Neuronal stem cell (in vitro differentiated cells): ENCODE results near the gene AFF3.

Source experiments
- DNase-seq: peaks from one replicate; pipeline ENCODE4 v3.0.0-alpha.2; 2013; ENCODE audit warnings: low spot score
- H2AFZ ChIP-seq: one replicate; pipeline ENCODE4 v1.6.1; 2013; ENCODE audit warnings: mild to moderate bottlenecking, low read length, inconsistent platforms
- H2AK5ac ChIP-seq: 2 replicates; pipeline ENCODE4 v1.6.1; 2013; ENCODE audit warnings: low read depth, mild to moderate bottlenecking, inconsistent platforms, low read length, moderate library complexity, mixed read lengths
- H2BK120ac ChIP-seq: 2 replicates; pipeline ENCODE4 v1.6.1; 2013; ENCODE audit warnings: low read depth, mild to moderate bottlenecking, inconsistent platforms, low read length, moderate library complexity, mixed read lengths
- H2BK12ac ChIP-seq: one replicate; pipeline ENCODE4 v1.6.1; 2013; ENCODE audit warnings: low read length, inconsistent platforms
- H2BK15ac ChIP-seq: 2 replicates; pipeline ENCODE4 v1.6.1; 2013; ENCODE audit warnings: mild to moderate bottlenecking, low read length, inconsistent platforms, mixed read lengths
- H2BK5ac ChIP-seq: one replicate; pipeline ENCODE4 v1.6.1; 2013; ENCODE audit warnings: inconsistent platforms, mild to moderate bottlenecking, low read length, moderate library complexity
- H3K14ac ChIP-seq: one replicate; pipeline ENCODE4 v1.6.1; 2013; ENCODE audit warnings: low read length, inconsistent platforms
- H3K18ac ChIP-seq: 2 replicates; pipeline ENCODE4 v1.6.1; 2013; ENCODE audit warnings: low read length, inconsistent platforms
- H3K23ac ChIP-seq: 2 replicates; pipeline ENCODE4 v1.6.1; 2013; ENCODE audit warnings: low read depth, mild to moderate bottlenecking, mixed read lengths, low read length, inconsistent platforms; ENCODE audit not compliant: poor library complexity
- H3K27ac ChIP-seq: replicated peaks from 3 replicates; pipeline ENCODE4 v1.5.1; 2013; ENCODE audit warnings: low read length, inconsistent platforms
- H3K27me3 ChIP-seq, 3 experiments: 2 replicates each; pipeline ENCODE4 v1.6.1; 2013; ENCODE audit warnings: low read length in 3 of 3, mild to moderate bottlenecking in 2 of 3, inconsistent platforms in 1 of 3, low read depth in 1 of 3, mixed read lengths in 1 of 3, moderate library complexity in 1 of 3; ENCODE audit not compliant: control insufficient read depth in 3 of 3, insufficient read depth in 3 of 3
- H3K36me3 ChIP-seq, 2 donors: replicated peaks in 1 of 2; 2 replicates each; pipeline ENCODE4 v1.6.1; 2013; ENCODE audit warnings: low read length in 2 of 2; ENCODE audit not compliant: control insufficient read depth in 2 of 2, insufficient read depth in 2 of 2
- H3K4ac ChIP-seq: 2 replicates; pipeline ENCODE4 v1.6.1; 2013; ENCODE audit warnings: inconsistent platforms, mild to moderate bottlenecking, low read length, moderate library complexity
- H3K4me1 ChIP-seq, 2 donors: 1 replicate in 1 of 2; 2 replicates in 1 of 2; pipeline ENCODE4 v1.6.1; 2013; ENCODE audit warnings: low read length in 2 of 2, low read depth in 1 of 2; ENCODE audit not compliant: control insufficient read depth in 2 of 2, insufficient read depth in 1 of 2
- H3K4me2 ChIP-seq: one replicate; pipeline ENCODE4 v1.6.1; 2013; ENCODE audit warnings: mild to moderate bottlenecking, low read length, inconsistent platforms; ENCODE audit not compliant: insufficient read depth, poor library complexity, severe bottlenecking
- H3K4me3 ChIP-seq, 2 donors: 2 replicates each; pipeline ENCODE4 v1.5.1; 2013; ENCODE audit warnings: low read length in 2 of 2, mild to moderate bottlenecking in 2 of 2, inconsistent platforms in 1 of 2, moderate library complexity in 1 of 2
- H3K79me1 ChIP-seq: one replicate; pipeline ENCODE4 v1.6.1; 2013; ENCODE audit warnings: low read depth, mild to moderate bottlenecking, inconsistent platforms, low read length, moderate library complexity
- H3K9ac ChIP-seq: one replicate; pipeline ENCODE4 v1.6.1; 2013; ENCODE audit warnings: mild to moderate bottlenecking, low read depth, low read length, inconsistent platforms; ENCODE audit not compliant: poor library complexity
- H3K9me3 ChIP-seq, 2 donors: replicated peaks in 1 of 2; 2 replicates each; pipeline versions ENCODE3 to v1.6.1; 2013; ENCODE audit warnings: low read length in 2 of 2, mild to moderate bottlenecking in 2 of 2, inconsistent platforms in 1 of 2, low read depth in 1 of 2, mixed read lengths in 1 of 2, moderate library complexity in 1 of 2; ENCODE audit not compliant: control insufficient read depth in 2 of 2, insufficient read depth in 1 of 2
- H4K8ac ChIP-seq: one replicate; pipeline ENCODE4 v1.6.1; 2013; ENCODE audit warnings: low read depth, mild to moderate bottlenecking, inconsistent platforms, low read length, moderate library complexity
- H4K91ac ChIP-seq: one replicate; pipeline ENCODE4 v1.6.1; 2013; ENCODE audit warnings: low read length, low read depth, mild to moderate bottlenecking, inconsistent platforms; ENCODE audit not compliant: poor library complexity
- WGBS, 2 donors: extraction: QIAGEN DNeasy Blood & Tissue Kit; methylation state at CpG; one replicate each; pipeline ENCODE4 v1.1.7; 2013; ENCODE audit warnings: missing lambda C conversion rate in 2 of 2, mixed read lengths in 1 of 2; ENCODE audit not compliant: insufficient read length in 2 of 2, insufficient replicate concordance in 1 of 2; ENCODE audit errors: extremely low coverage in 2 of 2; 5-methylcytosine and 5-hydroxymethylcytosine counted together

AFF3 gene

GRCh38 chr2:99900556-99900955 lies 241.8 kb downstream of the AFF3 start:
- Histone ChIP-seq H3K36me3 (no peaks in the 10 kb centered on the region), H3K4ac (no peak overlapping the region), H4K8ac (no peak overlapping the region), H2BK12ac (no peak overlapping the region), H3K4me3 (no peak overlapping the region), H3K4me2 (no peak overlapping the region), H3K14ac (no peak overlapping the region), H4K91ac (no peak overlapping the region), H3K79me1 (no peaks in the 10 kb centered on the region), H3K23ac (no peak overlapping the region), H3K4me1 (peaks cover 0 to 2% of the 10 kb centered on the region in 2 donors), H2AFZ (no peak overlapping the region), H3K27me3 (no peaks in the 10 kb centered on the region), H2BK120ac (no peak overlapping the region), H2AK5ac (no peak overlapping the region), H2BK15ac (no peak overlapping the region), H3K27ac (no peak overlapping the region), H3K9me3 (no peaks in the 10 kb centered on the region), H3K9ac (no peak overlapping the region), H2BK5ac (no peak overlapping the region), H3K18ac (no peak overlapping the region)
- WGBS, 2 donors = no CpG with 5 or more reads among the region's 7 CpGs
- no peak for DNase-seq

- no peak overlapping the region for H2BK5ac ChIP-seq
- no CpG with 5 or more reads among the region's 3 CpGs for WGBS, 2 donors
- H3K27me3 ChIP-seq = no peaks in the 10 kb centered on the region
- H2BK120ac ChIP-seq = no peak overlapping the region
- H3K9me3 ChIP-seq = no peaks in the 10 kb centered on the region
- H3K36me3 ChIP-seq = no peaks in the 10 kb centered on the region
- H3K23ac ChIP-seq = no peak overlapping the region
- H3K9ac ChIP-seq = no peak overlapping the region
- H2AK5ac ChIP-seq = no peak overlapping the region
- H3K18ac ChIP-seq = no peak overlapping the region
- no peak overlapping the region for H3K4me2 ChIP-seq
- H2AFZ ChIP-seq = no peak overlapping the region
- no peaks in the 10 kb centered on the region for H3K79me1 ChIP-seq
- no peak for DNase-seq
- H2BK15ac ChIP-seq = no peak overlapping the region
- H3K4me1 ChIP-seq = peaks cover 0 to 2% of the 10 kb centered on the region in 2 donors
- no peak overlapping the region for H3K14ac ChIP-seq
- H3K4ac ChIP-seq = no peak overlapping the region
- H3K27ac ChIP-seq = no peak overlapping the region
- no peak overlapping the region for H4K91ac ChIP-seq
- H2BK12ac ChIP-seq = no peak overlapping the region
- no peak overlapping the region for H4K8ac ChIP-seq
- H3K4me3 ChIP-seq = no peak overlapping the region
These were observed 242.5 kb downstream of the AFF3 start for GRCh38 chr2:99899882-99900281.

- no peak overlapping the region for H3K23ac ChIP-seq
- H3K4ac ChIP-seq = no peak overlapping the region
- no peak overlapping the region for H3K4me3 ChIP-seq
- H2BK12ac ChIP-seq = no peak overlapping the region
- no peaks in the 10 kb centered on the region for H3K79me1 ChIP-seq
- no peak overlapping the region for H3K27ac ChIP-seq
- H3K27me3 ChIP-seq = no peaks in the 10 kb centered on the region
- no peak overlapping the region for H3K9ac ChIP-seq
- H4K91ac ChIP-seq = no peak overlapping the region
- no peak overlapping the region for H2AFZ ChIP-seq
- no peak for DNase-seq
- H3K9me3 ChIP-seq = no peaks in the 10 kb centered on the region
- no peak overlapping the region for H2AK5ac ChIP-seq
- no peak overlapping the region for H3K4me2 ChIP-seq
- H4K8ac ChIP-seq = no peak overlapping the region
- peaks cover 0 to 2% of the 10 kb centered on the region in 2 donors for H3K4me1 ChIP-seq
- H2BK120ac ChIP-seq = no peak overlapping the region
- H3K18ac ChIP-seq = no peak overlapping the region
- H2BK5ac ChIP-seq = no peak overlapping the region
- no peaks in the 10 kb centered on the region for H3K36me3 ChIP-seq
- no peak overlapping the region for H2BK15ac ChIP-seq
- H3K14ac ChIP-seq = no peak overlapping the region
- WGBS, 2 donors = 100% methylated on average over 1 of the region's 5 CpGs; no CpG with 5 or more reads in 1 of the 2 donors
These were observed 243.1 kb downstream of the AFF3 start for GRCh38 chr2:99899058-99899855.

- Histone ChIP-seq H3K18ac (no peak overlapping the region), H3K27ac (no peak overlapping the region), H3K9me3 (no peaks in the 10 kb centered on the region), H3K14ac (no peak overlapping the region), H3K4ac (no peak overlapping the region), H3K4me1 (peaks cover 0 to 2% of the 10 kb centered on the region in 2 donors), H3K4me2 (no peak overlapping the region), H2BK12ac (no peak overlapping the region), H2AFZ (no peak overlapping the region), H2BK5ac (no peak overlapping the region), H3K4me3 (no peak overlapping the region), H3K27me3 (no peaks in the 10 kb centered on the region), H3K9ac (no peak overlapping the region), H2BK120ac (no peak overlapping the region), H4K8ac (no peak overlapping the region), H2AK5ac (no peak overlapping the region), H3K36me3 (no peaks in the 10 kb centered on the region), H2BK15ac (no peak overlapping the region), H3K79me1 (no peaks in the 10 kb centered on the region), H3K23ac (no peak overlapping the region), H4K91ac (no peak overlapping the region)
- no CpG with 5 or more reads among the region's 12 CpGs for WGBS, 2 donors
- no peak for DNase-seq
These were observed 243.9 kb downstream of the AFF3 start for GRCh38 chr2:99898336-99899048.
